Neural cell (in vitro differentiated cells): Measurements from ENCODE around the gene SRI. TPM values are rescaled to one million over a fixed set of nuclear protein-coding genes. Genes with fewer than 3 reads are reported as not detected.

Experiments
- H2AFZ ChIP-seq: fragments of 200-600, 300-800 bp; sonication (generic), shearing (Covaris generic); 2 replicates; pipeline ENCODE4 v1.6.0; 2014; ENCODE audit warnings: low read depth, mild to moderate bottlenecking, antibody characterized with exemption, low read length, moderate library complexity
- H3F3A ChIP-seq: fragments of 200-600 bp; shearing (Covaris generic); 2 replicates; pipeline ENCODE4 v1.6.1; 2016; ENCODE audit warnings: mild to moderate bottlenecking, moderate library complexity, mixed read lengths, antibody characterized with exemption, low read length; ENCODE audit not compliant: insufficient read depth, poor library complexity, severe bottlenecking
- H3K27ac ChIP-seq: fragments of 200-600, 300-800 bp; sonication (generic), shearing (Covaris generic); 2 replicates; pipeline ENCODE4 v1.5.1; 2014; ENCODE audit warnings: mild to moderate bottlenecking, low read length, moderate library complexity
- H3K27me3 ChIP-seq: fragments of 300-800, 200-600 bp; sonication (generic), shearing (Covaris generic); 2 replicates; pipeline ENCODE4 v1.6.0; 2014; ENCODE audit warnings: mild to moderate bottlenecking, low read depth, low read length, moderate library complexity; ENCODE audit not compliant: insufficient read depth
- H3K36me3 ChIP-seq: fragments of 300-800, 200-600 bp; sonication (generic), shearing (Covaris generic); 2 replicates; pipeline ENCODE4 v1.5.1; 2014; ENCODE audit warnings: mild to moderate bottlenecking, antibody characterized with exemption, low read length, moderate library complexity; ENCODE audit not compliant: insufficient read depth
- H3K4me2 ChIP-seq: fragments of 300-800, 200-600 bp; sonication (generic), shearing (Covaris generic); 2 replicates; pipeline ENCODE4 v1.6.0; 2014; ENCODE audit warnings: mild to moderate bottlenecking, low read length
- H3K4me3 ChIP-seq: fragments of 300-800, 200-600 bp; sonication (generic), shearing (Covaris generic); 2 replicates; pipeline ENCODE4 v1.5.1; 2014; ENCODE audit warnings: mild to moderate bottlenecking, low read length, moderate library complexity
- H3K79me2 ChIP-seq: fragments of 200-600 bp; shearing (Covaris generic); replicated peaks from 2 replicates; pipeline ENCODE4 v1.6.0; 2014; ENCODE audit warnings: mild to moderate bottlenecking, low read length, moderate library complexity; ENCODE audit not compliant: insufficient read depth
- H3K9ac ChIP-seq: fragments of 300-800, 200-600 bp; sonication (generic), shearing (Covaris generic); 2 replicates; pipeline ENCODE4 v1.6.1; 2016; ENCODE audit warnings: mild to moderate bottlenecking, low read length, mixed read lengths
- H3K9me2 ChIP-seq: fragments of 200-600 bp; shearing (Covaris generic); 2 replicates; pipeline ENCODE4 v1.6.1; 2016; ENCODE audit warnings: mild to moderate bottlenecking, low read length, mixed read lengths; ENCODE audit not compliant: insufficient read depth
- H3K9me3 ChIP-seq: fragments of 200-600, 300-800 bp; sonication (generic), shearing (Covaris generic); 2 replicates; pipeline ENCODE4 v1.6.1; 2016; ENCODE audit warnings: mild to moderate bottlenecking, mixed run types, low read length, moderate library complexity, mixed read lengths
- H4K20me1 ChIP-seq: fragments of 200-600 bp; shearing (Covaris generic); 2 replicates; pipeline ENCODE4 v1.6.1; 2016; ENCODE audit warnings: mild to moderate bottlenecking, mixed run types; ENCODE audit not compliant: insufficient read depth
- EP300 ChIP-seq: fragments of 450-650 bp; conservative IDR thresholded peaks from 2 replicates; pipeline ENCODE4 v1.6.1; 2014; ENCODE audit warnings: antibody characterized with exemption, mild to moderate bottlenecking, moderate library complexity; ENCODE audit not compliant: poor library complexity, severe bottlenecking
- EZH2 ChIP-seq: fragments of 200-600, 300-800 bp; shearing (Covaris generic), sonication (generic); IDR thresholded peaks from 2 replicates; pipeline ENCODE4 v1.6.1; 2014; ENCODE audit warnings: antibody characterized with exemption, low read length, borderline replicate concordance, mild to moderate bottlenecking; ENCODE audit not compliant: insufficient read depth, poor library complexity, severe bottlenecking
- MXI1 ChIP-seq: fragments of 450-650 bp; conservative IDR thresholded peaks from 2 replicates; pipeline ENCODE4 v1.6.1; 2014; ENCODE audit warnings: antibody characterized with exemption, mild to moderate bottlenecking; ENCODE audit not compliant: poor library complexity, severe bottlenecking
- POLR2AphosphoS5 ChIP-seq: IDR thresholded peaks from 2 replicates; pipeline ENCODE4 v1.6.1; 2012
- RAD21 ChIP-seq: fragments of 450-650 bp; conservative IDR thresholded peaks from 2 replicates; pipeline ENCODE4 v1.6.1; 2014; ENCODE audit warnings: antibody characterized with exemption, mild to moderate bottlenecking, moderate library complexity
- REST ChIP-seq: IDR thresholded peaks from 2 replicates; pipeline ENCODE4 v1.6.1; 2012; ENCODE audit warnings: borderline replicate concordance
- SMC3 ChIP-seq: fragments of 450-650 bp; conservative IDR thresholded peaks from 2 replicates; pipeline ENCODE4 v1.6.1; 2014; ENCODE audit warnings: antibody characterized with exemption, mild to moderate bottlenecking, moderate library complexity; ENCODE audit not compliant: poor library complexity
- TAF1 ChIP-seq: IDR thresholded peaks from 2 replicates; pipeline ENCODE4 v1.6.1; 2012; ENCODE audit warnings: low read depth
- polyA plus RNA-seq: library from polyadenylated mRNA; depleted of rRNA; stranded (reverse); fragments of >200 nt; gene quantifications from 2 replicates; pipeline ENCODE4 v1.2.3, GENCODE V29; 2014
- TF ChIP-seq, protein P1 (sequence below): fragments of 450-650 bp; IDR thresholded peaks from 2 replicates; pipeline ENCODE4 v1.5.1; 2014; ENCODE audit warnings: antibody characterized with exemption, mild to moderate bottlenecking, moderate library complexity; ENCODE audit not compliant: poor library complexity, severe bottlenecking

The SRI gene
- polyA plus RNA-seq, 1 donor from 2014 or later = 97.2 TPM

GRCh38 chr7:88262562-88262961 is 42.7 kb upstream of the SRI start:
- Histone ChIP-seq H3K79me2 (no peaks in the 10 kb centered on the region), H4K20me1 (no peaks in the 10 kb centered on the region), H3K36me3 (no peaks in the 10 kb centered on the region), H3K9me3 (no peaks in the 10 kb centered on the region), H3K27me3 (no peaks in the 10 kb centered on the region), H3K4me3 (no peak overlapping the region), H3K9me2 (no peaks in the 10 kb centered on the region), H3K27ac (no peak overlapping the region), H3F3A (no peaks in the 10 kb centered on the region), H3K4me2 (no peak overlapping the region), H3K9ac (no peak overlapping the region), H2AFZ (no peak overlapping the region)
- TF ChIP-seq EP300 = no peak

- Histone ChIP-seq H3K4me3 (no peak overlapping the region), H3K36me3 (no peaks in the 10 kb centered on the region), H2AFZ (no peak overlapping the region), H3K27me3 (no peaks in the 10 kb centered on the region), H3K9ac (no peak overlapping the region), H3K79me2 (no peaks in the 10 kb centered on the region), H3K4me2 (no peak overlapping the region), H3K9me3 (no peaks in the 10 kb centered on the region), H3K9me2 (no peaks in the 10 kb centered on the region), H3K27ac (no peak overlapping the region), H3F3A (no peaks in the 10 kb centered on the region), H4K20me1 (no peaks in the 10 kb centered on the region)
- TF ChIP-seq POLR2AphosphoS5 = no peak
- no peak for TF ChIP-seq REST
- TF ChIP-seq RAD21 = no peak
- TF ChIP-seq SMC3 = no peak
- no peak for TF ChIP-seq EZH2
- TF ChIP-seq, protein P1, sequence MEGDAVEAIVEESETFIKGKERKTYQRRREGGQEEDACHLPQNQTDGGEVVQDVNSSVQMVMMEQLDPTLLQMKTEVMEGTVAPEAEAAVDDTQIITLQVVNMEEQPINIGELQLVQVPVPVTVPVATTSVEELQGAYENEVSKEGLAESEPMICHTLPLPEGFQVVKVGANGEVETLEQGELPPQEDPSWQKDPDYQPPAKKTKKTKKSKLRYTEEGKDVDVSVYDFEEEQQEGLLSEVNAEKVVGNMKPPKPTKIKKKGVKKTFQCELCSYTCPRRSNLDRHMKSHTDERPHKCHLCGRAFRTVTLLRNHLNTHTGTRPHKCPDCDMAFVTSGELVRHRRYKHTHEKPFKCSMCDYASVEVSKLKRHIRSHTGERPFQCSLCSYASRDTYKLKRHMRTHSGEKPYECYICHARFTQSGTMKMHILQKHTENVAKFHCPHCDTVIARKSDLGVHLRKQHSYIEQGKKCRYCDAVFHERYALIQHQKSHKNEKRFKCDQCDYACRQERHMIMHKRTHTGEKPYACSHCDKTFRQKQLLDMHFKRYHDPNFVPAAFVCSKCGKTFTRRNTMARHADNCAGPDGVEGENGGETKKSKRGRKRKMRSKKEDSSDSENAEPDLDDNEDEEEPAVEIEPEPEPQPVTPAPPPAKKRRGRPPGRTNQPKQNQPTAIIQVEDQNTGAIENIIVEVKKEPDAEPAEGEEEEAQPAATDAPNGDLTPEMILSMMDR = no peak
Observed at GRCh38 chr7:88260719-88261118, 40.9 kb upstream of the SRI start.

- TF ChIP-seq MXI1 = no peak
- TF ChIP-seq, protein P1 = no peak
- TF ChIP-seq REST = no peak
- no peak for TF ChIP-seq EP300
- no peak for TF ChIP-seq EZH2
- TF ChIP-seq TAF1 = no peak
- Histone ChIP-seq H3F3A (no peaks in the 10 kb centered on the region), H3K4me3 (no peak overlapping the region), H3K27me3 (no peaks in the 10 kb centered on the region), H3K9me2 (no peaks in the 10 kb centered on the region), H2AFZ (no peak overlapping the region), H3K9ac (no peak overlapping the region), H3K27ac (no peak overlapping the region), H3K9me3 (no peaks in the 10 kb centered on the region), H3K4me2 (no peak overlapping the region), H3K36me3 (no peaks in the 10 kb centered on the region), H4K20me1 (no peaks in the 10 kb centered on the region), H3K79me2 (no peaks in the 10 kb centered on the region)
Observed at GRCh38 chr7:88259656-88260380, 40.0 kb upstream of the SRI start.
